HG03558 (cell line): ENCODE measurements around the gene TENM4.
"Not testable (repeated sequence)": the region's sequence is repeated elsewhere in the genome, so short reads cannot be mapped to it uniquely, and the experiment has no call there.

Source experiments
- ATAC-seq: cut with Tn5 transposase; IDR thresholded peaks from one replicate; pipeline ENCODE4 v1.9.1; 2021; ENCODE audit warnings: moderate number of reproducible peaks; ENCODE audit not compliant: unreplicated experiment; ENCODE audit errors: extremely low read depth

Gene TENM4

DNA sequence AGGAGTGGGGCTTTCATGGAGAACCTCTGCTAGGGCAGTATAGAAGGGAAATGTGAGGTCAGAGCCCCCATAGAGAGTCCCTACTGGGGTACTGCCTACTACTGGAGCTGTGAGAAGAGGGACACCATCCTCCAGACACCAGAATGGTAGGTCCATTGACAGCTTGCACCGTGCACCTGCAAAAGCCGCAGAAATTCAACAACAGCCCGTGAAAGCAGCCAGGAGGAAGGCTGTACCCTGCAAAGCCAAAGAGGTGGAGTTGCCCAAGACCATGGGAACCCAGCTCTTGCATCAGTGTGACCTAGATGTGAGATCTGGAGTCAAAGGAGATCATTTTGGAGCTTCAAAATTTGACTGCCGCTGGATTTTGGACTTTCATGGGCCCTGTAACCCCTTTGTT lies 245.6 kb downstream of the TENM4 start:
- ATAC-seq = no peak

DNA sequence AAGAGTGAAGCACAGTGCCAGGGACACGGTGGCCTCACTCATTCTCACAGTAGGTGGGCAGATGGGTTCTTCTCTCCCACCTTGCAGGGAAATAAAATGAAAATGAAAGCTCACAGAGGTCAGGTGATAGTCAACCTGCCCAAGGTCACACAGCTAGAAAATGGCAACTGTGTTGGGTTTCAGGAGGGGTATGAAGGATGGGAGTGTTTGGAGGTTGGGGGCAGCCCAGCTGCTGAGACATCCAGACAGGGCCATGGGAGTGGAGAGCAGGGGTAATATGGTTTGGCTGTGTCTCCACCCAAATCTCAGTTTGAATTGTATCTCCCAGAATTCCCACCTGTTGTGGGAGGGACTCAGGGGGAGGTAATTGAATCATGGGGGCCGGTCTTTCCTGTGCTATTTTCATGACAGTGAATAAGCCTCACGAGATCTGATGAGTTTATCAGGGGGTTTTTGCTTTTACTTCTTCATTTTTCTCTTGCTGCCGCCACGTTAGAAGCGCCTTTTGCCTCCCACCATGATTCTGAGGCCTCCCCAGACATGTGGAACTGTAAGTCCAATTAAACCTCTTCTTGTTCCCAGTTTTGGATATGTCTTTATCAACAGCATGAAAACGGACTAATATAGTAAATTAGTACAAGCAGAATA lies 247.0 kb downstream of the TENM4 start:
- no peak for ATAC-seq

DNA sequence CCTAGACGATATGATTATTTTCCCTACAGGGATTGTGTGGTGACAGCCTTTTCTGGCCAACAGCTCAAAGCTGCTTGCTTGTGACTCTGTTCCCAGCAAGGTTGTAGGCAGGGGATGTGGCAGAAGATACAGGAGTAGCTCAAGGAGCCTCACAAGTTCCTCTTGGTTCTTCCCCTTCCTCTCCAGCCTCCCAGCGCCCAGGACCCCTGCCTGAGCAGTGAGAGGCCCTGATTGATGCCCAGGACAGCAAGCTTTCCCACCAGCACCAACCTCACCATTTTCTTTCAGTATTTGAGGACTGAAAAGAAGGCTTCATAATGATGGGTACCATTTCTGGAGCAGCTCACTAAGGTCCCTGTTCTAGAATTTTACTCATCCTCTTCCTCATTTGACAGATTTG lies 248.0 kb downstream of the TENM4 start:
- no peak for ATAC-seq

DNA sequence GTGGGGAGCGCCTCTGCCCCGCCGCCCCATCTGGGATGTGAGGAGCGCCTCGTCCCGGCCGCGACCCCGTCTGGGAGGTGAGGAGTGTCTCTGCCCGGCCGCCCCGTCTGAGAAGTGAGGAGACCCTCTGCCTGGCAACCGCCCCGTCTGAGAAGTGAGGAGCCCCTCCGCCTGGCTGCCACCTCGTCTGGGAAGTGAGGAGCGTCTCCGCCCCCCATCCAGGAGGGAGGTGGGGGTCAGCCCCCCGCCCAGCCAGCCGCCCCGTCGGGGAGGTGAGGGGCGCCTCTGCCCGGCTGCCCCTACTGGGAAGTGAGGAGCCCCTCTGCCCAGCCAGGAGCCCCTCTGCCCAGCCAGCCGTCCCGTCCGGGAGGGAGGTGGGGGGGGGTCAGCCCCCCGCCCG lies 249.1 kb downstream of the TENM4 start:
- not testable (repeated sequence) for ATAC-seq

DNA sequence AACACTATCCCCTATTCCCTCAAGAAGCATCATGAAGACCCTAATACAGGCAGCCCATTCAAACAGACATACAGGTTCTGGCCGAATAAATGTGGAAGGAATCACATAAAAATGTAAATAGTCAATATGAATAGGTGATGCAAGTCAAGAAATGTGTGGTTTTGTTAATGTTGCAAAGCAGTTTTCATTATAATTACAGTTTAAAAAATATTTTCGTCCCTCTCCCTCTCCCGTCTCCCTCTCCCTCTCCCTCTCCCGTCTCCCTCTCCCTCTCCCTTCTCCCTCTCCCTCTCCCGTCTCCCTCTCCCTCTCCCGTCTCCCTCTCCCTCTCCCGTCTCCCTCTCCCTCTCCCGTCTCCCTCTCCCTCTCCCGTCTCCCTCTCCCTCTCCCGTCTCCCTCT lies 250.3 kb downstream of the TENM4 start:
- ATAC-seq = not testable (repeated sequence)

DNA sequence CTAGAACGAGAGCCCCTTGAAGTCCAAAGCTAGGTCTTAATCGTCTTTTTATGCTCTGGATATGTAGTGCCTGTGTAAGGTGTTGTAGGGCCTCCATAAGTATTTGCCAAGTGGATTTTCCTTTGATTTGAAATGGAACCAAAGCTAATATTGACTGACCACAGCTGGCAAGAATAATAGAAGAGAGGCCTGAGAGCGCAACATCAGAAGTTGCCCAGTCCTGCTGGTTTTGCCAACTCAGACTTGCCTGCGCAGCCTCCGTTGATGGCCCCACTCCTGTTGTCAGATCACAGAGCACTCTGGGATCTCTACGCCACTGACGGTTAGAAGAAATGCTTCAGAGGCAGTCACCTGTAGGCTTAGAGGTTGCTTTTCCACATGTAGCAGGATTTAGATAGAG lies 251.2 kb downstream of the TENM4 start:
- no peak for ATAC-seq

DNA sequence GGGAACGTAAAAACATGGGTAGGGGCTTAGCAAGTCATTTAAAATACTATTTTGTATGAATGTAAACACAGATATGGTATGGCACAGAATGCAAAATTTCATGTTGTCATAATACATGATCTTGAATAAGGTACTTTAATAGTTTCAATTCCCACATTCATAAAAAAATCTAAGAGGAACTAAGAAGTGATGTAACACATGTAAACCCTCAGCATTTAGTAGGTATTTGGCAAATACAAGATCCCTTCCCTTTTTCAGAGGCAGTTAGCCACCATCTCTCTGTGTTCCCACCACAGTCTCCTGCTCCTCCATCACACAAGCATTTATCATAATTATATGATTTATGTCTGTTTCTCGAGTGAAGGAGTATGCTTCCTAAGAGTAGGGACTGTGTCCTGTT lies 251.8 kb downstream of the TENM4 start:
- no peak for ATAC-seq

DNA sequence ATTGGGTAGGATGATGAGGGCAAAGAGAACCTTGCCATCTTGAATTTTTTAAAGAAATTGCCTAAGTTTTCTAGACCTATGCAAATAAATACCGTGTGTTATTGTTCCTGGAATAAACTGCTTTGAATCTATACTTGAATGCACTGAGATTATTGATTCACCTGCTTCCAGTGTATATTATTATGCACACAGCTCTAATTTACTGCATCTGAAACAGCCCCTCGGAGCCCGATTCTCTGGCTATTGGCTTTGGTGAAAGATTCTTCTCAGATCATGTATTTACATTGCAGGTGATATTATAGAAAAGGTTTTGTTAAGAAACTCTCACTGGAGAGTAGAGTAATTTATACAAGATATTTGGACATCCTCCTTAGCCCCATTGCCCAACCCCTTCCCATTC lies 254.2 kb downstream of the TENM4 start:
- ATAC-seq = no peak

DNA sequence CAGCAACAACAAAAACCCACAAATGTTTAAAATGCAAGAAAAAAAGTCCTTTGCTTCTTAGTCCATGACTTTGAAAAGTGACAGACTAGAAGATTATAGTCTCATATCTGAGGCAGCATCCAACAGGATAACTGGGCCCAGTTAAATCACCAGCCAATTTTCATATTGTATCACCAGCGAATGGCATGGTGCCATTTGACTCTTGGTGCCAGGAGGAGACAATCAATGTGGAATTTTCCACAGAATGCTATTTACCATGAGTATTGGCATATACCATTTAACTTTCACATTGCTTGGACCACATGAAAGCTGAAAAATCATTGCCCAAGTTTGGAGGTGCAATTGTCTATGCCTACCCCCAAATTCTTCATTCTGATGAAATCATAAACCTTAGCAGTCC lies 255.5 kb downstream of the TENM4 start:
- no peak for ATAC-seq

DNA sequence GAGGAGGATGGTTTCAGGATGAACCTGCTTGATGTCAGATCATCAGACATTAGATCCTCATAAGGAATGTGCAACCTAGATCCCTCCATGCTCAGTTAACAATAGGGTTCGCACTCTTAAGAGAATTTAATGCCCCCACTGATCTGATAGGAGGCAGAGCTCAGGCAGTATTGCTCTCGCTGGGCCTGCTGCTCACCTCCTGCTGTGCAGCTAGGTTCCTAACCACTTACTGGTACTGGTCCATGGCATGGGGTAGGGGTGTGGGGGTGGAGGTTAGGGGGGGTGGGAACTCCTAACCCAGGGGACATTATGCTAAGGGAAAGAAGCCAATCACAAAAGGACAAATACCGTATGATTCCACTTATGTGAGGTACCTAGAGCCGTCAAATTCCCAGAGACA lies 256.5 kb downstream of the TENM4 start:
- ATAC-seq = no peak

DNA sequence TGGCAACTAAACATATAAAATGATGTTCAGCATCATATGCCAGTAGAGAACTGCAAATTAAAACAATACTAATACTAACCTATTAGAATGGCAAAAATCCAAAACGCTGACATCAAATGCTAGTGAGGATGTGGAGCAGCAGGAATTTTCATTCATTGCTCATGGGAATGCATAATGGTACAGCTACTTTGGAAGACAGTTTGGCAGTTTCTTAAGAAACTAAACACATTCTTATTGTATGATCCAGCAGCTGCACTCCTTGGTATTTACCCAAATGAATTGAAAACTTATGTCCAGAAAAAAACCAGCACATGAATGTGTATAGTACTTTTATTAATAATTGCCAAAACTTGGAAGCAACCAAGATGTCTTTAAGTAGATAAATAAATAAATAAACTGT lies 258.0 kb downstream of the TENM4 start:
- no peak for ATAC-seq

DNA sequence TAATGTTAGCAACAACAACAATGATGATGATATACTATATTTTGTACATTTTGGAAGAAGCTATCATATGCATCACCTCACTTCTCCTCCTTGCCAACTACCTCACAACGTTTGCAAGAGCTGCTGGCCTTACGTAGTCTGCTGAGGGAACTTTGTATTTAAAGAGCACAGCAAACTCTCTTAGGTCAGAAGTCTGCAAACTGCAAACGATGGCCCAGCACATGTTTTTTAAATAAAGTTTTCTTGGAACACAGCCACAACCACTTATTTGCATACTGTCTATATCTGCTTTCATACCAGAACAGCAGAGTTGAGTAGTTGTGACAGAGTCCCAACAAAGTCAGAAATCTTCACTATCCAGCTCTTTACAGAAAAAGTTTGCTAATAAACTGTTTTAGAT lies 261.7 kb downstream of the TENM4 start:
- ATAC-seq = no peak

DNA sequence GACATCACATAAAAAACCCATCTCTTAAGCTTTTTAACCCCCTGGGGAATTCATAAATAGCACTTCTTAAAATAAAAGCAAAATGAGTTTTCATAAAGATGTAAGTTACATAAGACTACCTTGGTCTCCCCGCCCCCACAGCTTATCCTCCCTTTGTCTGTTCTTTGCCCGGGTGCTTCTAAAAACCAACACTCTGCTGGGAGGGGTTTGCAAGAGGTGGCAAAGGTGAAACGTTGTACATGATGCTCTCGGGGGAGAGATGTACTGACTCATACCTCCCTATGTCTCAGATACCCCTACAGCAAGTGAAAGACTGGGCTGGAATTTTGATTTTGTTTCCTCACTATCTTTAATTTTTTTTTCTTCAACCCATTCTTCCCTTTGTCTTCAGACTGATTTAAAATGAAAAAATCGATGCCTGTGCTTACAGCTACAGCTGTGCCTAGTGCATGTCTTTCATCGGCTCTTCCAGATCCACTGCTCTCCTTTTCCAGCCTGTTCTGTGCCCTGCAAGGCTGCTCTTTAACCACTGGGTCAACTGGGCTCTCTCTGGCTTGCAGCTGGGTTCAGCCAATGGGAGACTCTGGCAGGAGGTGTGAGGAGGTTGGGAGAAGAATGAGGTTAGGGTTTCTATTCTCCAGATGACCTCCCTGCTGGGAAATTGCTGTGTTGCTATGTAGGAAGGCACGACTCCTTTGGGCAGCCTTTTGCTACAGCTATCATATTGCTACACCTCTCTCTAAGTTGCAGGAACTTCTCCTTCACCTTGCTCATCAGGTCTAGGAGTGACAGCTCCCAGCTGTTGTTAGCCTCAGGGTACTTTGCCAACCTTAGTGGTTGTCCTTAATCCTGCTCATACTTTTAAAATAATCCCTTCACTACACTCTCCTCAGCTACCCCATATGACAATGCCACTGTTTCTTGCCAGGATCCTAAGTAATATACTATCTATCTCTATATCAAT lies 266.5 kb downstream of the TENM4 start:
- no peak for ATAC-seq

DNA sequence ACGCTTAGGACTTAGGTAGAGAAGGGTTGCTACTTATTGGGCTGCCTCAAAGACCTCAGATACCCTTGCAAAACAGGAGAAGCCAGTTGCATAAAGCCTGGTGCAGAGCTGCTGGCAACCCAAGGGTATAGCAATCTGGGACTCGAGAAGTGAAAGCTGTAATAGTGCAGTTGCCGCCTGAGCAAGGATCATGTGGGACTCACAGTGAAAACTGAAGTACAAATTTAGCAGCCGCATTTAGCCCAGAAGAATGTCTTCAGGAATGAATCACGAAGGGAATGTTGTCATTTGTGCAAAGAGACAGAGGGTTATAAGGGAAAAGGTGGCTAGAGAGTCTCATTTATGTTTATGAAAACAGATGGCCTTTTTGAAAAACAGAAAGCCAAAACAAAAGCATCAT lies 267.2 kb downstream of the TENM4 start:
- ATAC-seq = no peak

DNA sequence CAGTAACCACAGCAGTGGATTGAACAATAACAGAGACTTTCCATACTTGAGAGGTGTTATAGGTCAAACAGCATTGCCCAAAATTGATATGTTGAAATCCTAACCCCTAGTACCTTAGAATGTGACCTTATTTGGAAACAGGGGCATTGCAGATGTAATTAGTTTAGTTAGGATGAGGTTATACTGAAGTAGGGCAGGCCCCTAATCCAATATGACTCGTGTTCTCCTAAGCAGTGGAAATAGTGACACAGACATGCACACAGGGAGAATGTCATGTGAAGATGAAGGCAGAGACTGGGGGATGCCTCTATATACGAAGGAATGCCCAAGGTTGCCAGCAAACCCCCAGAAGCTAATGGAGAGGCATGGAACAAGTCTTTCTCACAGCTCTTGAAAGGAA lies 270.5 kb downstream of the TENM4 start:
- no peak for ATAC-seq

DNA sequence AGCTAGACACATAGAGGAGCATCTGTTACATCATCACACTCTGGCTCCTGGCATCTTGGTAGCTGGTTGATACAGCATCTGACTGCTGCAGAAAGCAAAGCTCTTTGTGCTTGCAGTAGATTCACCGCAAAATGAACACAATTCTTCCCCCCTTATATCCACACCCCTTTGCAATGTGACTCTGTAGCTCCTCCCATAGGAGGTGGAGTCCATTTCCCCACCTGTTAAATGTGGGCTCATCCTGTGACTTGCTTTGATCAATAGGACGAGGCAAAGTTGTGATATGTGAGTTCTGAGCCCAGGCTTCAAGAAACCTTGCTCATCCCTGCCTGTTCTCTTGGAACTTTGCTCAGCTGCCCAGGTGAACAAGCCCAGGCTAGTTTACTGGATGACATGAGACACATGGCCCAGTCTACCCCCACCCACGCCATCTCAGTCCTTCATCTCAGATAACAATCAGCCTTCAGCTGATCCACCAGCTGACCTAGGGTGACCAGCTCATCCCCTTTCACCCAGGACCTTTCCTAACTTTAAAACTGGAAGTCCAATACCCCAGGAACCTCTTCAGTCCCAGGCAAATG lies 272.2 kb downstream of the TENM4 start:
- no peak for ATAC-seq

DNA sequence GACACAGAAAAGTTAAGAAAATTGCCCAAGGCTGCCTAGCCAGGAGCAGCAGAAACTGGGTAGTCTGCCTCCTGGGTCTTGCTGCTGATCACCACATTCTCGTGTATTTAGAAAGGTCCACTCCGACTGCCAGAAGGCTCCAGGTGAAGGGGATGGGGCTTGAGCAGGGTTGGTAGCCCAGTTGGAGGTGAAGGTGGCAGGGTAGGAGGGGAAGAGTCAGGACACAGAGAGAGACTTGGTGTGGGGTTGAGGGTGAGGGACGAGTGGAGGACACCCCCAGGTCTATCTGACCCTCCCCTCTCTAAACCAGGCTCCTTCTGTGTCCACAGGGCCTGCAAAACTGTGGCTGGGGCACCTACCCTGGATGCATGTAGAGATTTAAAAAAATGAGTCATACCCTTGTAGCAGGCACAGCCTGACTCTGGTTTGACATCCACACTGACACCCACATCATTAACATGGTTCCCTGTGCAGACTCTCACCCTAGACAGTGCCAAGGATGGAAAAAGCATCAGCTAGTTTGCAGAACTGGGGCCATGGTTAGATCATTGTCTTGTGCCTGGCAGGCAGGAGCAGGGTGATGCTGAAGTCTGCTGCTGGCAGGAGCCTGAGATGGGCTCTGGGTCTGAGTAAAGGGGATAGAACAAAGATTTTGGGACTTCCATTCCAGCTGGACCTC lies 273.2 kb downstream of the TENM4 start:
- no peak for ATAC-seq

DNA sequence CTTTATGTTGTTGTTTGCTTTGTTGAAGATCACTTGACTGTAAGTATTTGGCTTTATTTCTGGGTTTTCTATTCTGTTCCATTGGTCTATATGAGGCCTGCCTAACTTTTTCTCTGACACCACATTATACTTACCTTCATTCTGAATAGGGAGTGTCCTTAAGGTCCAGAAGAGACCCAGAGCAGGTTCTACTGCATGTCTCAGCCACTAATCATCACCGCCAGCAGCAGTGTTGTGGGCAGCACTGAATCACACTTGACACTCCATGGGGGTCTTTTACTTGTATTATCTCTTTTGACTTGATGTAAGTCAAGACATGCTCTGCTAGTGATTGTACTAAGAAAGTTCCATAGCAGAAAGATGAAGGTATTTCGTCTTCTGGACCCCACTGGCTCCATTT lies 274.9 kb downstream of the TENM4 start:
- no peak for ATAC-seq

DNA sequence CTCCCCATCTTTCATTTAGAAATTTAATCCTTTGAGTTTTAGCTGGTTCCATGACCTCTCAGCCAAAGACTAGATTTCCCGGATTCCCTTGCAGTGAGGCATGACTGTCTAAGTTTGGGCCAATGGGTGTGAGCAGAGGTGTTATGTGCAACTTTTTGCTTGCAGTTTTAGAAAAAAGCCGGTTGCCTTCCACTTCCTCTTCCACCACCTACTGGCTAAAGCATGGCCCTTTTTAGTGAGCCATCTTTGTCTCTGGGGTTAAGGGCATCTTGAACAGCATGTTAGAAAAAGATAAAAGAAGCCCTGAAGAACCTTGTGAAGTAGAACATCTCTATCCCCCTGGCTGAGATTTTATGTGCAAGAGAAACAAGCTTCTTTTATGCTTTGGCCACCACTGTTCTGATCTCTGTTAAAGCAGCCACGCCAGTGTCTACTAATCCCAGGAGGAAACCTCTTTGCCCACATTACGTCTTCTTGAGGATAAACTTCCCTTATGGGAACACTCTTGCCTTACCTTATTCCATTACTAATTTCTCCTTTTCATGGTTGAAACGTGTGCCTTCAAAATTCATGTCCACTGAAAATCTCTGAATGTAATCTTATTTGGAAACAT lies 279.9 kb downstream of the TENM4 start:
- ATAC-seq = no peak

DNA sequence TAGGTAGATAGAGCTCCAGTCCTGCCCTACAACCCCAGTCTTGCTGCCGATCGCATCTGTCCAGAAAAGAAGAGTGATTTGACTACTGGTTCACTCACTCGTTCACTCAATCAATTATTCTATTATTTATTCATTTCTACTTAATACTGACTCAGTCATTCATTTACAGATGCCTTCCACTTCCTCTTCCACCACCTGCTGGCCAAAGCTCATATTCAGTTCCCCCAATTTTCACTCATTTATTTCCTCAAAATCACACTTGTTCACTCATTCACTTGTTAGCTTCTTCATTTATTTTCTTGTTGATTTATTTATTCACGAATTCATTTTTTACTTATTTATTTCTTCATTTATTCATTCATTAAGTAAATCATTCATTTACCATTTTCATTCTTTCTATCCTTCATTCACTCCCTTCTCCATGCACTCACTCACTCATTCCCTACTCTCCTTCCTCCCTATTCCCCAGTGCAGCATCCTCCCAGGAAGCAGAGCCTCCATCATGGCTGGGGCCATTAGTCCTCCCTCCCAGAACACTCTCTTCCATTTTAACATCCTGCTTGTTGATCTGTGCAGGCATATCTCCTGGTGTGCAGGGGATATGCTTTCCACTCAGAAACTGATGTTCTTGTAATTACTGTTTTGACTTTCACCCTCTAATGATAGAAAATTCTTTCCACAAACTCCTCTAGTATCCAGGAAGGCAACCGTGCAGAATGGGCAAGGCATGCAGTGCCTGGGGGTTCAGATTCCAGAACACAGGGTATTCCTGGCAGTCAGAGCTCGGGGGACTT lies 281.0 kb downstream of the TENM4 start:
- no peak for ATAC-seq
